ENCODE results near the gene DRD2.

The DRD2 gene

GRCh38 chr11:113504071-113504470 is 28.9 kb upstream of the DRD2 start:
- no peak overlapping the region for H3K4me3 ChIP-seq (replicated peaks; ENCODE audit: insufficient read depth, low read length)
- no peaks in the 10 kb centered on the region for H3K27me3 ChIP-seq (ENCODE audit: insufficient read depth, poor library complexity, severe bottlenecking)
- DNase-seq (ENCODE audit: low read depth in 1 of 2, low spot score in 1 of 2), result no peak
- no peak for TF ChIP-seq POLR2AphosphoS5 (IDR thresholded peaks at IDR 0.05; ENCODE audit: low read depth)
- no peak for TF ChIP-seq GABPA (IDR thresholded peaks at IDR 0.05; ENCODE audit: low read depth)
- TF ChIP-seq CTCF (IDR thresholded peaks at IDR 0.05; ENCODE audit: insufficient read depth, low read length), result no peak
- TF ChIP-seq REST (IDR thresholded peaks at IDR 0.05; ENCODE audit: insufficient replicate concordance, low read depth), result no peak
- no peak for TF ChIP-seq SPI1 (IDR thresholded peaks at IDR 0.05; ENCODE audit: borderline replicate concordance, low read depth)
- no peak overlapping the region for H3K27ac ChIP-seq (replicated peaks)

GRCh38 chr11:113497066-113497910 is 22.1 kb upstream of the DRD2 start:
- no peak for DNase-seq (ENCODE audit: low read depth in 1 of 2, low spot score in 1 of 2)
- no peak overlapping the region for H3K27ac ChIP-seq (replicated peaks)
- no peak for TF ChIP-seq REST (IDR thresholded peaks at IDR 0.05; ENCODE audit: insufficient replicate concordance, low read depth)
- TF ChIP-seq POLR2AphosphoS5 (IDR thresholded peaks at IDR 0.05; ENCODE audit: low read depth), result no peak
- TF ChIP-seq GABPA (IDR thresholded peaks at IDR 0.05; ENCODE audit: low read depth), result no peak
- no peak for TF ChIP-seq SPI1 (IDR thresholded peaks at IDR 0.05; ENCODE audit: borderline replicate concordance, low read depth)
- TF ChIP-seq CTCF (IDR thresholded peaks at IDR 0.05; ENCODE audit: insufficient read depth, low read length), result no peak
- H3K27me3 ChIP-seq (ENCODE audit: insufficient read depth, poor library complexity, severe bottlenecking), result no peaks in the 10 kb centered on the region
- no peak overlapping the region for H3K4me3 ChIP-seq (replicated peaks; ENCODE audit: insufficient read depth, low read length)

- TF ChIP-seq GABPA (IDR thresholded peaks at IDR 0.05; ENCODE audit: low read depth) (no peak), SPI1 (IDR thresholded peaks at IDR 0.05; ENCODE audit: borderline replicate concordance, low read depth) (no peak), REST (IDR thresholded peaks at IDR 0.05; ENCODE audit: insufficient replicate concordance, low read depth) (no peak), POLR2AphosphoS5 (IDR thresholded peaks at IDR 0.05; ENCODE audit: low read depth) (no peak), CTCF (IDR thresholded peaks at IDR 0.05; ENCODE audit: insufficient read depth, low read length) (no peak)
- H3K4me3 ChIP-seq (replicated peaks; ENCODE audit: insufficient read depth, low read length), result no peak overlapping the region
- H3K27ac ChIP-seq (replicated peaks), result no peak overlapping the region
- no peak for DNase-seq (ENCODE audit: low read depth in 1 of 2, low spot score in 1 of 2)
- no peaks in the 10 kb centered on the region for H3K27me3 ChIP-seq (ENCODE audit: insufficient read depth, poor library complexity, severe bottlenecking)
Measured at GRCh38 chr11:113496026-113496651, 20.9 kb upstream of the DRD2 start.

Data from HL-60 (cell line).